NCI-H187 treated with DMSO at 0.1 percent for 48 hours (cell line): ENCODE results near the gene CELSR3.

Experiments
- DNase-seq: peaks from one replicate; lab custom pipeline; 2025; lab: John Stamatoyannopoulos, UW

The CELSR3 gene

GRCh38 chr3:48633743-48634142, 28.9 kb downstream of the CELSR3 start:
- DNase-seq, result no peak

- DNase-seq, result no peak
These were observed 29.4 kb downstream of the CELSR3 start for GRCh38 chr3:48633256-48633655.

- no peak for DNase-seq
These were observed 30.9 kb downstream of the CELSR3 start for GRCh38 chr3:48631516-48632448.

- no peak for DNase-seq
These were observed 31.9 kb downstream of the CELSR3 start for GRCh38 chr3:48630833-48631232.

GRCh38 chr3:48630407-48630806, 32.3 kb downstream of the CELSR3 start:
- no peak for DNase-seq

- DNase-seq, result no peak
These were observed 32.8 kb downstream of the CELSR3 start for GRCh38 chr3:48629894-48630293.

GRCh38 chr3:48628277-48629017, 34.2 kb downstream of the CELSR3 start:
- no peak for DNase-seq

GRCh38 chr3:48625600-48625999, 37.1 kb downstream of the CELSR3 start:
- DNase-seq, result no peak

- no peak for DNase-seq
These were observed 37.9 kb downstream of the CELSR3 start for GRCh38 chr3:48624767-48625166.

- peak; percentile 2 for DNase-seq
These were observed 38.7 kb downstream of the CELSR3 start for GRCh38 chr3:48623851-48624547.

GRCh38 chr3:48621461-48621869, 41.2 kb downstream of the CELSR3 start, which contains the start of gene TMEM89:
Gene TMEM89, minus strand, starts transcription at chr3:48621769. Its CDS starts 13 bp downstream, at chr3:48621756.
- DNase-seq, result no peak

- no peak for DNase-seq
These were observed 42.9 kb downstream of the CELSR3 start for GRCh38 chr3:48619541-48620524.

- no peak for DNase-seq
These were observed 45.1 kb downstream of the CELSR3 start for GRCh38 chr3:48617559-48617958.

- no peak for DNase-seq
These were observed 48.6 kb downstream of the CELSR3 start for GRCh38 chr3:48614044-48614443.

GRCh38 chr3:48612309-48612708, 50.4 kb downstream of the CELSR3 start:
- DNase-seq, result no peak

- DNase-seq, result peak; percentile 29
These were observed 53.3 kb downstream of the CELSR3 start, which contains the start of gene UQCRC1 for GRCh38 chr3:48609088-48610005. Gene UQCRC1, minus strand, starts transcription at chr3:48609646. Its CDS starts 26 bp downstream, at chr3:48609620.

- DNase-seq, result no peak
These were observed 55.2 kb downstream of the CELSR3 start for GRCh38 chr3:48607519-48607918.

GRCh38 chr3:48601622-48601994, 61.1 kb downstream of the CELSR3 start:
- no peak for DNase-seq

GRCh38 chr3:48600711-48601621, 61.7 kb downstream of the CELSR3 start:
- no peak for DNase-seq
